Mesendoderm (in vitro differentiated cells): ENCODE results near the gene RNF175.

Experiments
- DNase-seq: peaks from one replicate; pipeline ENCODE4 v3.0.0; 2013
- H2AK5ac ChIP-seq: 2 replicates; pipeline ENCODE4 v1.6.1; 2013; ENCODE audit warnings: low read length, inconsistent platforms
- H2BK120ac ChIP-seq: 2 replicates; pipeline ENCODE4 v1.6.1; 2013; ENCODE audit warnings: low read depth, mild to moderate bottlenecking, low read length, moderate library complexity, mixed read lengths
- H2BK15ac ChIP-seq: replicated peaks from 2 replicates; pipeline ENCODE4 v1.6.1; 2013; ENCODE audit warnings: low read depth, mild to moderate bottlenecking, moderate library complexity
- H2BK5ac ChIP-seq: 2 replicates; pipeline ENCODE4 v1.6.1; 2013; ENCODE audit warnings: low read length, inconsistent platforms
- H3K18ac ChIP-seq: 2 replicates; pipeline ENCODE4 v1.6.1; 2013; ENCODE audit warnings: mild to moderate bottlenecking, low read length, mixed read lengths
- H3K23ac ChIP-seq: one replicate; pipeline ENCODE4 v1.6.1; 2013; ENCODE audit warnings: low read length
- H3K27ac ChIP-seq: 2 replicates; pipeline ENCODE4 v1.5.1; 2013; ENCODE audit warnings: low read depth, mild to moderate bottlenecking, inconsistent platforms, low read length, moderate library complexity
- H3K27me3 ChIP-seq: 2 replicates; pipeline ENCODE4 v1.6.1; 2013; ENCODE audit warnings: low read length, control low read depth, mild to moderate bottlenecking, inconsistent platforms; ENCODE audit not compliant: insufficient read depth, poor library complexity
- H3K36me3 ChIP-seq: 2 replicates; pipeline ENCODE4 v1.6.1; 2013; ENCODE audit warnings: low read length, inconsistent platforms; ENCODE audit not compliant: control insufficient read depth, insufficient read depth
- H3K4ac ChIP-seq: one replicate; pipeline ENCODE4 v1.6.1; 2013; ENCODE audit warnings: low read depth, mild to moderate bottlenecking, low read length, moderate library complexity
- H3K4me1 ChIP-seq: 2 replicates; pipeline ENCODE4 v1.6.1; 2013; ENCODE audit warnings: low read depth, low read length, inconsistent platforms; ENCODE audit not compliant: control insufficient read depth
- H3K4me2 ChIP-seq: 2 replicates; pipeline ENCODE4 v1.6.1; 2013; ENCODE audit warnings: low read length
- H3K4me3 ChIP-seq: 2 replicates; pipeline ENCODE4 v1.5.1; 2013; ENCODE audit warnings: mild to moderate bottlenecking, low read length
- H3K56ac ChIP-seq: one replicate; pipeline ENCODE4 v1.6.1; 2013; ENCODE audit warnings: low read length
- H3K79me1 ChIP-seq: 2 replicates; pipeline ENCODE4 v1.6.1; 2013; ENCODE audit warnings: low read length, inconsistent platforms
- H3K79me2 ChIP-seq: 2 replicates; pipeline ENCODE4 v1.6.1; 2013; ENCODE audit warnings: mild to moderate bottlenecking, low read length; ENCODE audit not compliant: control insufficient read depth, insufficient read depth
- H3K9ac ChIP-seq: 2 replicates; pipeline ENCODE4 v1.6.1; 2013; ENCODE audit warnings: low read length, inconsistent platforms
- H4K5ac ChIP-seq: one replicate; pipeline ENCODE4 v1.6.1; 2013; ENCODE audit warnings: low read length
- H4K8ac ChIP-seq: one replicate; pipeline ENCODE4 v1.6.1; 2013; ENCODE audit warnings: low read depth, mild to moderate bottlenecking, control low read depth, low read length, moderate library complexity
- WGBS: extraction: QIAGEN DNeasy Blood & Tissue Kit; methylation state at CpG from one replicate; pipeline ENCODE4 v1.1.7; 2013; ENCODE audit warnings: low lambda C conversion rate, missing lambda C conversion rate; ENCODE audit not compliant: insufficient coverage; ENCODE audit errors: extremely low coverage; 5-methylcytosine and 5-hydroxymethylcytosine counted together

RNF175 gene

GRCh38 chr4:153788051-153788412 lies 28.2 kb upstream of the RNF175 start:
- Histone ChIP-seq H3K4me1 (peaks cover 8% of the 10 kb centered on the region), H2AK5ac (no peak overlapping the region), H4K8ac (no peak overlapping the region), H3K9ac (peak overlapping the region; percentile 53), H3K36me3 (no peaks in the 10 kb centered on the region), H3K4me2 (peak overlapping the region; percentile 16), H3K18ac (no peak overlapping the region), H3K56ac (peak overlapping the region; percentile 92), H3K4ac (no peak overlapping the region), H2BK15ac (no peak overlapping the region), H3K27me3 (no peaks in the 10 kb centered on the region), H3K79me2 (peaks cover 24% of the 10 kb centered on the region), H3K4me3 (peak overlapping the region; percentile 74), H2BK120ac (no peak overlapping the region), H3K79me1 (no peaks in the 10 kb centered on the region), H3K23ac (no peak overlapping the region), H4K5ac (no peak overlapping the region), H2BK5ac (no peak overlapping the region), H3K27ac (no peak overlapping the region)
- peak; percentile 40 for DNase-seq
- no CpG with 5 or more reads among the region's 15 CpGs for WGBS

GRCh38 chr4:153787575-153787974 lies 27.8 kb upstream of the RNF175 start:
- Histone ChIP-seq H4K5ac (no peak overlapping the region), H3K56ac (peak overlapping the region; percentile 92), H3K23ac (no peak overlapping the region), H3K18ac (no peak overlapping the region), H3K4ac (no peak overlapping the region), H3K9ac (peak overlapping the region; percentile 53), H2BK120ac (no peak overlapping the region), H2BK5ac (no peak overlapping the region), H3K27ac (no peak overlapping the region), H4K8ac (no peak overlapping the region), H2BK15ac (no peak overlapping the region), H3K79me1 (no peaks in the 10 kb centered on the region), H3K4me1 (peaks cover 8% of the 10 kb centered on the region), H3K4me3 (peak overlapping the region; percentile 74), H3K27me3 (no peaks in the 10 kb centered on the region), H3K79me2 (peaks cover 24% of the 10 kb centered on the region), H3K36me3 (no peaks in the 10 kb centered on the region), H3K4me2 (peak overlapping the region; percentile 16), H2AK5ac (no peak overlapping the region)
- DNase-seq: no peak
- no CpG with 5 or more reads among the region's 5 CpGs for WGBS

GRCh38 chr4:153787061-153787560 lies 27.3 kb upstream of the RNF175 start:
- H3K27ac ChIP-seq: no peak overlapping the region
- no CpG with 5 or more reads among the region's 1 CpG for WGBS
- no peak overlapping the region for H3K18ac ChIP-seq
- H3K36me3 ChIP-seq: no peaks in the 10 kb centered on the region
- peak overlapping the region; percentile 53 for H3K9ac ChIP-seq
- no peak overlapping the region for H2BK120ac ChIP-seq
- DNase-seq: no peak
- H3K4me3 ChIP-seq: no peak overlapping the region
- H2BK5ac ChIP-seq: no peak overlapping the region
- H3K27me3 ChIP-seq: no peaks in the 10 kb centered on the region
- H2BK15ac ChIP-seq: no peak overlapping the region
- no peak overlapping the region for H4K8ac ChIP-seq
- no peak overlapping the region for H2AK5ac ChIP-seq
- H3K4ac ChIP-seq: no peak overlapping the region
- H3K23ac ChIP-seq: no peak overlapping the region
- H3K4me1 ChIP-seq: peaks cover 7% of the 10 kb centered on the region
- H3K79me2 ChIP-seq: peaks cover 24% of the 10 kb centered on the region
- H4K5ac ChIP-seq: no peak overlapping the region
- peak overlapping the region; percentile 10 for H3K56ac ChIP-seq
- H3K4me2 ChIP-seq: peak overlapping the region; percentile 16
- no peaks in the 10 kb centered on the region for H3K79me1 ChIP-seq

- Histone ChIP-seq H2BK120ac (no peak overlapping the region), H4K8ac (no peak overlapping the region), H3K79me2 (peaks cover 24% of the 10 kb centered on the region), H3K9ac (peak overlapping the region; percentile 43), H2BK5ac (no peak overlapping the region), H3K36me3 (no peaks in the 10 kb centered on the region), H3K79me1 (no peaks in the 10 kb centered on the region), H2BK15ac (no peak overlapping the region), H3K27ac (no peak overlapping the region), H3K18ac (no peak overlapping the region), H3K4me1 (peaks cover under 1% of the 10 kb centered on the region), H3K56ac (peak overlapping the region; percentile 50), H3K23ac (no peak overlapping the region), H4K5ac (no peak overlapping the region), H3K4me2 (peak overlapping the region; percentile 46), H3K4me3 (peak overlapping the region; percentile 13), H3K4ac (no peak overlapping the region), H3K27me3 (no peaks in the 10 kb centered on the region), H2AK5ac (no peak overlapping the region)
- no CpG with 5 or more reads among the region's 3 CpGs for WGBS
- peak; percentile 67 for DNase-seq
These were observed 26.3 kb upstream of the RNF175 start for GRCh38 chr4:153785910-153786721.

- DNase-seq: no peak
- H3K4me1 ChIP-seq: no peaks in the 10 kb centered on the region
- no CpG with 5 or more reads among the region's 3 CpGs for WGBS
These were observed 24.4 kb upstream of the RNF175 start for GRCh38 chr4:153784166-153784699.

More at GRCh38 chr4:153784166-153784699, 24.4 kb upstream of the RNF175 start:
- H4K8ac ChIP-seq: no peak overlapping the region
- no peak overlapping the region for H2BK5ac ChIP-seq
- no peak overlapping the region for H3K9ac ChIP-seq
- peaks cover 24% of the 10 kb centered on the region for H3K79me2 ChIP-seq
- H4K5ac ChIP-seq: no peak overlapping the region
- no peak overlapping the region for H3K18ac ChIP-seq
- no peak overlapping the region for H3K4me3 ChIP-seq
- H3K23ac ChIP-seq: no peak overlapping the region
- H3K56ac ChIP-seq: no peak overlapping the region
- H2BK120ac ChIP-seq: no peak overlapping the region
- H3K4ac ChIP-seq: no peak overlapping the region
- H3K79me1 ChIP-seq: no peaks in the 10 kb centered on the region
- H2BK15ac ChIP-seq: no peak overlapping the region
- no peak overlapping the region for H3K27ac ChIP-seq
- no peaks in the 10 kb centered on the region for H3K27me3 ChIP-seq
- no peak overlapping the region for H2AK5ac ChIP-seq
- no peak overlapping the region for H3K4me2 ChIP-seq
- no peaks in the 10 kb centered on the region for H3K36me3 ChIP-seq
